ENCODE measurements around the gene CCDC146. TPM values are rescaled to one million over a fixed set of nuclear protein-coding genes. Genes with fewer than 3 reads are reported as not detected.

The CCDC146 gene
- total RNA-seq, 1 donor from 2014 or later = 20.6 TPM

GRCh38 chr7:77181734-77182133 lies 59.3 kb downstream of the CCDC146 start:
- Histone ChIP-seq H3K9me3 (no peaks in the 10 kb centered on the region), H3K36me3 (no peaks in the 10 kb centered on the region), H3K4me1 (peaks cover 15% of the 10 kb centered on the region), H3K4me3 (no peak overlapping the region), H3K27me3 (no peaks in the 10 kb centered on the region), H3K27ac (no peak overlapping the region)
- no peak for DNase-seq (ENCODE audit: extremely low spot score in 2 of 2)
- no peak for TF ChIP-seq POLR2A (IDR thresholded peaks at IDR 0.05)
- TF ChIP-seq POLR2AphosphoS5 (IDR thresholded peaks at IDR 0.05; ENCODE audit: insufficient read depth in 1 of 2, low read depth in 1 of 2) = no peak
- no peak for TF ChIP-seq CTCF (IDR thresholded peaks at IDR 0.05)
- intact Hi-C loops (cut with DNase I) = no loop called here

GRCh38 chr7:77182261-77182660 lies 59.8 kb downstream of the CCDC146 start:
- no peak for DNase-seq (ENCODE audit: extremely low spot score in 2 of 2)
- Histone ChIP-seq H3K27me3 (no peaks in the 10 kb centered on the region), H3K4me3 (no peak overlapping the region), H3K36me3 (no peaks in the 10 kb centered on the region), H3K27ac (no peak overlapping the region), H3K9me3 (no peaks in the 10 kb centered on the region), H3K4me1 (peaks cover 15% of the 10 kb centered on the region)
- TF ChIP-seq POLR2AphosphoS5 (IDR thresholded peaks at IDR 0.05; ENCODE audit: insufficient read depth in 1 of 2, low read depth in 1 of 2) = no peak
- TF ChIP-seq POLR2A (IDR thresholded peaks at IDR 0.05) = no peak
- TF ChIP-seq CTCF (IDR thresholded peaks at IDR 0.05) = no peak
- intact Hi-C loops (cut with DNase I) = no loop called here

GRCh38 chr7:77184463-77184862 lies 62.0 kb downstream of the CCDC146 start:
- Histone ChIP-seq H3K9me3 (no peaks in the 10 kb centered on the region), H3K4me3 (no peak overlapping the region), H3K36me3 (no peaks in the 10 kb centered on the region), H3K27me3 (no peaks in the 10 kb centered on the region), H3K4me1 (peaks cover 15% of the 10 kb centered on the region), H3K27ac (no peak overlapping the region)
- no peak for DNase-seq (ENCODE audit: extremely low spot score in 2 of 2)
- TF ChIP-seq CTCF (IDR thresholded peaks at IDR 0.05) (no peak), POLR2A (IDR thresholded peaks at IDR 0.05) (no peak), POLR2AphosphoS5 (IDR thresholded peaks at IDR 0.05; ENCODE audit: insufficient read depth in 1 of 2, low read depth in 1 of 2) (no peak)
- intact Hi-C loops (cut with DNase I) = no loop called here

- no peak for DNase-seq (ENCODE audit: extremely low spot score in 2 of 2)
- Histone ChIP-seq H3K27ac (no peak overlapping the region), H3K36me3 (no peaks in the 10 kb centered on the region), H3K27me3 (no peaks in the 10 kb centered on the region), H3K9me3 (no peaks in the 10 kb centered on the region), H3K4me3 (no peak overlapping the region), H3K4me1 (peaks cover 15% of the 10 kb centered on the region)
- intact Hi-C loops (cut with DNase I) = no loop called here
- TF ChIP-seq POLR2AphosphoS5 (IDR thresholded peaks at IDR 0.05; ENCODE audit: insufficient read depth in 1 of 2, low read depth in 1 of 2) (no peak), POLR2A (IDR thresholded peaks at IDR 0.05) (no peak), CTCF (IDR thresholded peaks at IDR 0.05) (no peak)
Observed at GRCh38 chr7:77184990-77185389, 62.6 kb downstream of the CCDC146 start.

- no peak for TF ChIP-seq POLR2A (IDR thresholded peaks at IDR 0.05)
- TF ChIP-seq POLR2AphosphoS5 (IDR thresholded peaks at IDR 0.05; ENCODE audit: insufficient read depth in 1 of 2, low read depth in 1 of 2) = no peak
- no peak for TF ChIP-seq CTCF (IDR thresholded peaks at IDR 0.05)
- Histone ChIP-seq H3K4me3 (no peak overlapping the region), H3K4me1 (peaks cover 15% of the 10 kb centered on the region), H3K27me3 (no peaks in the 10 kb centered on the region), H3K9me3 (no peaks in the 10 kb centered on the region), H3K27ac (no peak overlapping the region), H3K36me3 (no peaks in the 10 kb centered on the region)
- intact Hi-C loops (cut with DNase I) = no loop called here
- DNase-seq (ENCODE audit: extremely low spot score in 2 of 2) = no peak
Observed at GRCh38 chr7:77185866-77186265, 63.5 kb downstream of the CCDC146 start.

Measured in vagina (tissue), 2 donors.